Measurements from ENCODE around the gene HSPA1L.
"Not testable (repeated sequence)": the region's sequence is repeated elsewhere in the genome, so short reads cannot be mapped to it uniquely, and the experiment has no call there.

Gene HSPA1L

DNA sequence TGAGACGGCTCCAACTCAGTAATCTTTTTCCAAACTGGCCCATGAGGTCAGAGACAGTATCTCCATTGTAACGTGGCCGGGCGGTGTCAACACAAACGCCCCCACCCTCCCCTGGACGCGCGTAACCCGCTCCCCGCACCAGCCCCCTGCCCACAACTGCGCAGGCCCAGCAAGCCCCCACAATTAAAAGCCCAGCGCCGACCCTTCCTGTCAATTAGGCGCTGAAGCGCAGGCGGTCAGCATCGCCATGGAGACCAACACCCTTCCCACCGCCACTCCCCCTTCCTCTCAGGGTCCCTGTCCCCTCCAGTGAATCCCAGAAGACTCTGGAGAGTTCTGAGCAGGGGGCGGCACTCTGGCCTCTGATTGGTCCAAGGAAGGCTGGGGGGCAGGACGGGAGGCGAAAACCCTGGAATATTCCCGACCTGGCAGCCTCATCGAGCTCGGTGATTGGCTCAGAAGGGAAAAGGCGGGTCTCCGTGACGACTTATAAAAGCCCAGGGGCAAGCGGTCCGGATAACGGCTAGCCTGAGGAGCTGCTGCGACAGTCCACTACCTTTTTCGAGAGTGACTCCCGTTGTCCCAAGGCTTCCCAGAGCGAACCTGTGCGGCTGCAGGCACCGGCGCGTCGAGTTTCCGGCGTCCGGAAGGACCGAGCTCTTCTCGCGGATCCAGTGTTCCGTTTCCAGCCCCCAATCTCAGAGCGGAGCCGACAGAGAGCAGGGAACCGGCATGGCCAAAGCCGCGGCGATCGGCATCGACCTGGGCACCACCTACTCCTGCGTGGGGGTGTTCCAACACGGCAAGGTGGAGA lies at the start of gene HSPA1L, which contains the start of gene HSPA1A:
HSPA1L (minus strand) TSS at position 259 of the 814 bp plus-strand sequence. CDS start 3,311 bp downstream, outside the sequence.
HSPA1A (plus strand) TSS at position 519 of the 814 bp plus-strand sequence; CDS start at position 733, 214 bp downstream.
- peak; percentile 45 for DNase-seq (ENCODE audit: low read depth)

DNA sequence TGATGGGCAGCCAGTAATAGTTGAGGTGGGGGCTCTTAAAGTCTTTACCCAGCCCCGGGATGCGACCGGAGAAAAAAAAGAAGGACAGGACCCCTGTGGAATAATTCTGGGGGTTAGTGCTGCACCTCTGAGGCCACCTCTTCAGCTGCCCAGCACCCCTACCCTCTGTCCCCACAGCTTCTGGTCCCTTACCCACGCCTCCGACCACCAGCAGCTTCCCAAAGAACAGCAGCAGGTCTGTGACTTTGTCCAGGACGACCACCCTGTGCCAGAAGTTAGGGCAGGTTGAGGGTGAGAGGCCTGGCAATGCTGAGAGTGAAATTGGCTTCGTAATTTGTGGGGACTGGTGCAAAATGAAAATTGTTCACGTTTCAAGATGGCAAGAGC lies 49.7 kb upstream of the HSPA1L start:
- no peak for DNase-seq (ENCODE audit: low read depth)

DNA sequence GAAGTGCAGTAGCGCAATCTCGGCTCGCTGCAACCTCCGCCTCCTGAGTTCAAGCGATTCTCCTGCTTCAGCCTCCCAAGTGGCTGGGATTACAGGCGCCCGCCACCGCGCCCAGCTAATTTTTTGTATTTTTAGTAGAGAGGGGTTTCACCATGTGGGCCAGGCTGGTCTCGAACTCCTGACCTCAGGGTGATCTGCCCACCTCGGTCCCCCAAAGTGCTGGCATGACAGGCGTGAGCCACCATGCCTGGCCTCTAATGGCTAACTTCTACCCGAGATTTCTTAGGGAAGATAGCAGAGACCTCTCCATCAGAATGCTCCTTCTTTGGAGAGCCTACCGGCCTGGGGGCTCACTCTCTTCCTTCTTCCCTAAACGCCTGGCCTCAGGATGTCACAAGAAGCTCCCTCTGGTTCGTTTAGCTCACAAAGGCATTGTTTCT lies 49.1 kb upstream of the HSPA1L start:
- not testable (repeated sequence) for DNase-seq (ENCODE audit: low read depth)

DNA sequence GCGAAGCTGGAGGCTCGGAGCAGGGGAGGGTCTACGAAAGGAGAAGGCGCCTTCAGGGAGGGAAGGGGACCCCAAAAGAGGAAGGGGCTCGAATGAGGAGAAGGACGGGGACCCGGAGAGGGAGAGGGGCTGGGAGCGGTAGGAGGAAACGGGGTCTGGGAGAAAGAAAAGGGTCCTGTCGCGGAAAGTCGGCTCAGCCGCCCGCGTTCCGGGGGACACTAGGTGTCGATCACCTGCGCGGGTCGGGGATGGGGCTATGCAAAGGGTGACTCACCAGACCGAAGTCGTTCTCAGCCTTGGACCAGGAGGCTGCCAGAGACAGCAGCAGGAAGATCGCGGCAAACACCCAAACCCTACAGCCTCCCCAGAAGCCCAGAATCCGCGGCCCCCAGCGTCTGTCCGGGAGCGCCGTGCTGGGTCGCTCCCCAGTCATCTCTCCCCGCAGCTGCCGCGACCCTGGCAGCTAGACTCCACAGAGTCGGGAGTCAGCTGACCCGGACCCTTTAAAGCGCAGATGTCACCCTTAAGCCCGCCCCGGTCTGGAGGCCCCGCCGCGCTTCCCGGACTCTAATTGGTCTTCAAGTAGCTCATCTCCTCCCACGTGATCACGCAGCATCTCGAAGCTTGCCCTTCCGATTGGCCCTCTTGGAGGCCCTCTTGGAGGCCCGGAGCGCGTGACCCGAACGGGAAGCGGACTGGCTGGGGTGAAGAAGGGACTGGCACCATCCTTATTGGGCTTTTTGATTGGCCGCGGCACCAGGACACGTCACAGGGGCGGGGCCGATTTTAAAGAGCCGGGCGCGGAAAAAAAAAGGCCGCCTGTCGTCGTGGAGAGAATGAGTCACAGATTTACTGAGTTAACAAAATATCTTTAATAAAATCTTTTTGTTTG lies 47.5 kb upstream of the HSPA1L start, which contains the start of gene NEU1:
NEU1 (minus strand) TSS at position 478 of the 892 bp plus-strand sequence; CDS start at position 433, 45 bp downstream.
- DNase-seq (ENCODE audit: low read depth), result peak; percentile 98

- DNase-seq (ENCODE audit: low read depth), result no peak
Measured at GRCh38 chr6:31861919-31862343, 46.8 kb upstream of the HSPA1L start.

DNA sequence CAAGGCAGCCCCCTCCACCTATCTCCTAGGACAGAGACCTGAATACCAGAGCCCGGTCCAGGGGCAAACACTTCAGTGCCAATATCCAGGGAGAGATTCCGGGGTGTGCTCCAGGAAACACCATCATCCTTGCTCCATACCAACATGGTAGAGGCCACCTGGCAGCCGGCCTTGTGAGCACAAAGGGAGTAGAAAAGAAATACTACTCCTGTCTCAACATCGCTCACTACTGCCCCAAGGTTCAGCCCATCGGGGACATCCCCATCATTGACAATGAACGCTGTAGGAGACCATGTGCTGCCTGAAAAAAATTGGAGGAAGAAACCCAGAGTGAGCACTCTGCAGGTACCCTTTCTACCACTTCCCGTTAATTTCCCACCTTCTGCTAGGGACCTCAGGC lies 46.1 kb upstream of the HSPA1L start:
- DNase-seq (ENCODE audit: low read depth), result no peak

GRCh38 chr6:31860349-31860748 lies 45.3 kb upstream of the HSPA1L start:
- DNase-seq (ENCODE audit: low read depth), result no peak

DNA sequence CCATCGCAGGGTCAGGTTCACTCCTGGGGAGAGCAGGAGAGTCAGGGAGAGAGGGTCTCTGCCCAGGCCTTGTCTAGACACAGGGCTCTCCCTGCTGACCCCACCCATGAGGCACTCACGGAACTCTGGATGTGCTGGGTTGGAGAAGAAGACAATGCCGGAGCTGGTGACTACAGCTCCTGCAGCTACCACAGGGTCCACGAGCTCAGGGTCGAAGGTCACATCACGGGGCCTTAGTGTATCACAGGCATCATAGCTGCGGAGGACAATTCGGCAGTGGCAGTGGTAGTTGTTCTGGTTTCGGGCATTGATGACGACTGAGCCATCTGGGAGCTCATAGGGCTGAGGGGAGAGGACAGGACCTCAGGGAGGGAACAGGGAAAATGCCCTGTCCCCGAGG lies 44.8 kb upstream of the HSPA1L start:
- no peak for DNase-seq (ENCODE audit: low read depth)

- no peak for DNase-seq (ENCODE audit: low read depth)
Measured at GRCh38 chr6:31858707-31859106, 43.6 kb upstream of the HSPA1L start.

DNA sequence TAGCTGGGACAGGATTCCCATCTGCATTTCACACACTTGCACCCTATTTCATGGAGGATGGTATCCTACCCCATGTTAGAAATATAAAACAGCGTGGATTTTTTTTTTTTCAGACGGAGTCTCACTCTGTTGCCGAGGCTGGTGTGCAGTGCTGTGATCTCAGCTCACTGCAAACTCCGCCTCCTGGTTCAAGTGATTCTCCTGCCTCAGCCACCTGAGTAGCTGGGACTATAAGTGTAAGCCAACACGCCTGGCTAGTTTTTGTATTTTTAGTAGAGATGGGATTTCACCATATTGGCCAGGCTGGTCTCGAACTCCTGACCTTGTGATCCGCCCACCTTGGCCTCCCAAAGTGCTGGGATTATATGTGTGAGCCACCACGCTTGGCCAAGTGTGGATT lies 42.7 kb upstream of the HSPA1L start:
- DNase-seq (ENCODE audit: low read depth), result not testable (repeated sequence)

- DNase-seq (ENCODE audit: low read depth), result not testable (repeated sequence)
Measured at GRCh38 chr6:31851980-31852718, 37.1 kb upstream of the HSPA1L start.

DNA sequence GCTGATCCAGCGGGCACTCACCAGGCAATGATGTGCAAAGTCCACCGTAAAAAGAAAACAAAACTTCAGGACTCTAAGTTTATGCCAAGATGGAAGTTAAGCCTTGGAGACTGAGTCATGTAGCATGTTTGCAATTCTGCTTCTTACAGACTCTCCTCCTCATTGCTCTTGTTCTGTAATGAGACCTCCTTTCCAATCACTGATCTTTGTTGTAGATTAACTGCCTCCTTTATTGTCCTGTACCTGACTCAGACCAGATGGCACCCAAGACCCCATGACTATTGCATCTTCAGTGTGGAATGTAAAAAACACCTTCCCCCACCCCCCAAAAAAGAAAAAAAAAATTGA lies 36.4 kb upstream of the HSPA1L start:
- DNase-seq (ENCODE audit: low read depth), result no peak

DNA sequence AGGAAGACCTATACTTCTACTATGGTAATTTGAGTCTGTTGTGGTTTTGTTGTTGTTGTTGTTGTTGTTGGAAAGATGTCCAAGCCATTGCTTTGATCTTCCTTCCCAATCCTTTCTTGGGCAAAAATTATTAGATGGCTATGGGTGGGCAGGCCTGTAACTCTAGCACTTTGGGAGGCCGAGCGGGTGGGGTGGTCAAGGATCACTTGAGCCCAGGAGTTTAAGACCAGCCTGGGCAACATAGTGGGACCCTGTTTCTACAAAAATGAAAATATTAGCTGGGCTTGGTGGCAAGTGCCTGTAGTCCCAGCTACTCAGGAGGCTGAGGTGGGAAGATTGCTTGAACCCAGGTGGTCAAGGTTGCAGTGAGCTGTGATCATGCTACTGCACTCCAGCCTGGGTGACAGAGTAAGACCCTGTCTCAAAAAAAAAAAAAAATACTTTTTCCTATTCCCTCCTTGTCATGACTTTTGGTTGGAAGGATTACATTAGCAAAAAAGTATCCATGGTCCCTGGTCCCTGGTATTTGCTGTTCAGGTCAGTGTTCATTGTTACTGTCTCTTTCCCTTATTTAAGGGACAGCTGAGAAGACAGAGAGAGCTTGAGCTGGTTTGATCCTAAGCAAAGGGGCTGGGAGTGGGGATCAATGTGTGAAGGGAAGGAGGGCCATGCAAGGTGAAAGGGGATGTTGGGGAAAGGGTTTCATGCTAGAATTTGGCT lies 35.8 kb upstream of the HSPA1L start:
- no peak for DNase-seq (ENCODE audit: low read depth)

DNA sequence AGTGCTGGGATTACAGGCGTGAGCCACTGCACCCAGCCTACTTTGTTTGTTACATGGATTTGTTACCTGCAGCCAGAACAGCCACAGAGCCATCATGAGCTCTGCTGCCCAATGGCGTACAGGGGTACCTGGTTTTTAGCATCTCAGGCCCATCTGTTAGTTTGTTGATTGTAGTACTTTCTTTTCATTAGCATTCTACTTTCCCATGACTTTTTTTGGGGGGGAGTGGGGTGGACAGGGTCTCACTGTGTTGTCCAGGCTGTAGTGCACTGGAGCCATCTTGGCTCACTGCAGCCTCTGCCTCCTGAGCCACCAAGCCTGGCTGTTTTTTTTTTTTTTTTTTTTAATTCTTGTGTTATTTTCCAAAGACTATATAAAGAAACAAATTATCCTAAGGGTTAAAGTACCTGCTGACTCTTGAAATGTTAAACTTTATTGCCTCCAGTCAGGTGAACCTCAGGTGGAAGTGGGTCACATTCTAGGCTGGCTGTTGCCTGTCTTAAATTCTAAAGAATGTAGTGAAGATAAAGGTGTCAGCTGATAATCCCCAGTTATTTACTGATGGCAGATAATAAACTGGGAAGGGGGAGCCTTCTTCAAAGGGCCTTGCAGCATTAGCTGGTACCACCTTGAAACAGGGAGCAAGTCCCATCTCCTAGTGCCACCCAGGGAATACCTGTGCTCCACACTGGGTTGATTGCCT lies 32.3 kb upstream of the HSPA1L start:
- DNase-seq (ENCODE audit: low read depth), result no peak

DNA sequence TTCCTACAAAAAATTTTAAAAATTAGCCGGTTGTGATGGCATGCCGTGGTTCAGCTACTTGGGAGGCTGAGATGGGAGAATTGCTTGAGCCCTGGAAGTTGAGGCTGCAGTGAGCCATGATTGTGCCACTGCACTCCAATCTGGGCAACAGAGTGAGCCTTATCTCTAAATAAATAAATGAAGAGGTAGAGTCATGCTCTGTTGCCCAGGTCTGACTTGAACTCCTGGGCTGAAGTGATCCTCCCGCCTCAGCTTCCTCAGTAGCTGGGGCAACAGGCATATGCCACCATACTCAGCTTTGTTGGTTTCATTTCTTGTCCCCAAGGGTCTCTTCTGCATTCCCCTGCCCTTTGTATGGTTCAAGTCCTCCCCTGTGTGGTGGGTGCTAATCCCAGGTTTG lies 29.4 kb upstream of the HSPA1L start:
- DNase-seq (ENCODE audit: low read depth), result no peak

- DNase-seq (ENCODE audit: low read depth), result no peak
Measured at GRCh38 chr6:31842053-31842452, 27.0 kb upstream of the HSPA1L start.

GRCh38 chr6:31839779-31840126 lies 24.7 kb upstream of the HSPA1L start:
- DNase-seq (ENCODE audit: low read depth), result not testable (repeated sequence)

- no peak for DNase-seq (ENCODE audit: low read depth)
Measured at GRCh38 chr6:31838968-31839367, 23.9 kb upstream of the HSPA1L start.

DNA sequence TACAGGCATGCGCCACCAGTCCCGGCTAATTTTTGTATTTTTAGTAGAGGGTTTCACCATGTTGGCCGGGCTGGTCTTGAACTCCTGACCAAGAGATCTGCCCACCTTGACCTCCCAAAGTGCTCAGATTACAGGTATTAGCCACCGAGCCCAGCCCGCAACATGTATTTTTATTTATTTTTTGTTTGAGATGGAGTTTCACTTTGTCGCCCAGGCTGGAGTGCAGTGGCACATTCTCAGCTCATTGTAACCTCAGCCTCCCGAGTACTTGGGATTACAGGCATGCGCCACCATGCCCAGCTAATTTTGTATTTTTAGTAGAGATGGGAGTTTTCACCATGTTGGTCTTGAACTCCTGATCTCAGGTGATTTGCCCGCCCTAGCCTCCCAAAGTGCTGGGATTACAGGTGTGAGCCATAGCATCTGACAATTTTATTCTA lies 23.1 kb upstream of the HSPA1L start:
- not testable (repeated sequence) for DNase-seq (ENCODE audit: low read depth)

- DNase-seq (ENCODE audit: low read depth), result no peak
Measured at GRCh38 chr6:31837369-31838113, 22.5 kb upstream of the HSPA1L start.
